ENCODE data around the gene TMEM209.
"Not testable (repeated sequence)": the region's sequence is repeated elsewhere in the genome, so short reads cannot be mapped to it uniquely, and the experiment has no call there.

TMEM209 gene

DNA sequence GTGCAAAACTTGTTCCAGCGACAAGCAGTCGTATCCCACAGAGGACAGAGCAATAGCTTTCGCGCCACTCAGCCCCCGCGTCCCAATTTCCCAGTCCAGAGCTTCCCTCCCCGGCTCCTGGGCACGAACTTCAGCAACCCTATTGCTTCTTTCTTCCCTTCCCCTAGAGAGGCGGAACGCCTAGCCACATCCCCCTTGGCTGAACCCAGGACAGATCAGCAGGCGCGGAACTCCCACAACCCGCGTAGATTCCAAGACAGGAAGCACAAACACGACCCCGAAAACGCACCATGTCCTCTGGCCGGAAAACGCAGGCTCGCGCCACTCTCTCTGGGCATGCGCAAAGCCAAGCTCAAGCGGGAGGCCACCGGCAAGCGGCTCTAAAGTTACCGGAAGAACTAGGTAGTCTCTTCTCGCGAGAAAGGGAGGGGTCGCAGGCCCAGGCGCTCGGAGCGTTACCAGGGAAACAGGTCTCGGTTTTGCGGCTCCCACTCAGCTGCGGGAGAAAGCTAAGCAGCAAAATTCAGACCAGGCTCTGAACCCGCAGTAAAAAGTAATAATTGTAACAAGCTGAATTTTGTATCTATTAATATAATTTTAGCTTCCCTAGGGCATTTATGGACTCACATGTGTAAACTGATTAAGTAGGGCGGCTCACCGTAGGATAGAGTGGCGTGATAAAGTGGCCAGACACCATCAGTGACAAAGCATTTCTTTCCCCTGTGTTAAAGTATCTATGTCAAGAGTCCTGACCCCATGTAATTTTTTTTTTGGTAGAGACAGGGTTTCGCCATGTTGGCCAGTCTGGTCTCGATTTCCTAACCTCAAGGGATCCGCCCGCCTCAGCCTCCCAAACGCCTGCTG is at the start of gene TMEM209:
Gene TMEM209 (minus strand): TSS at position 323 of the 864 bp plus-strand sequence. CDS start 31 bp downstream, at position 292.
- Histone ChIP-seq H3K27me3 (no peaks in the 10 kb centered on the region), H3K36me3 (peaks cover 20% of the 10 kb centered on the region), H3K4me1 (ENCODE audit: control insufficient read depth in 1 of 2, insufficient read depth in 1 of 2, low read depth in 1 of 2, low read length in 1 of 2) (peaks cover 6% of the 10 kb centered on the region in 2 experiments), H3K27ac (peak within 1 kb of the TSS; percentile 71), H3K9me3 (no peaks in the 10 kb centered on the region), H3K4me3 (ENCODE audit: low read depth in 1 of 2, low read length in 1 of 2) (peak within 1 kb of the TSS; percentile 72 to 73)
- TF ChIP-seq, protein P1, sequence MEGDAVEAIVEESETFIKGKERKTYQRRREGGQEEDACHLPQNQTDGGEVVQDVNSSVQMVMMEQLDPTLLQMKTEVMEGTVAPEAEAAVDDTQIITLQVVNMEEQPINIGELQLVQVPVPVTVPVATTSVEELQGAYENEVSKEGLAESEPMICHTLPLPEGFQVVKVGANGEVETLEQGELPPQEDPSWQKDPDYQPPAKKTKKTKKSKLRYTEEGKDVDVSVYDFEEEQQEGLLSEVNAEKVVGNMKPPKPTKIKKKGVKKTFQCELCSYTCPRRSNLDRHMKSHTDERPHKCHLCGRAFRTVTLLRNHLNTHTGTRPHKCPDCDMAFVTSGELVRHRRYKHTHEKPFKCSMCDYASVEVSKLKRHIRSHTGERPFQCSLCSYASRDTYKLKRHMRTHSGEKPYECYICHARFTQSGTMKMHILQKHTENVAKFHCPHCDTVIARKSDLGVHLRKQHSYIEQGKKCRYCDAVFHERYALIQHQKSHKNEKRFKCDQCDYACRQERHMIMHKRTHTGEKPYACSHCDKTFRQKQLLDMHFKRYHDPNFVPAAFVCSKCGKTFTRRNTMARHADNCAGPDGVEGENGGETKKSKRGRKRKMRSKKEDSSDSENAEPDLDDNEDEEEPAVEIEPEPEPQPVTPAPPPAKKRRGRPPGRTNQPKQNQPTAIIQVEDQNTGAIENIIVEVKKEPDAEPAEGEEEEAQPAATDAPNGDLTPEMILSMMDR (IDR thresholded peaks at IDR 0.05): no peak

DNA sequence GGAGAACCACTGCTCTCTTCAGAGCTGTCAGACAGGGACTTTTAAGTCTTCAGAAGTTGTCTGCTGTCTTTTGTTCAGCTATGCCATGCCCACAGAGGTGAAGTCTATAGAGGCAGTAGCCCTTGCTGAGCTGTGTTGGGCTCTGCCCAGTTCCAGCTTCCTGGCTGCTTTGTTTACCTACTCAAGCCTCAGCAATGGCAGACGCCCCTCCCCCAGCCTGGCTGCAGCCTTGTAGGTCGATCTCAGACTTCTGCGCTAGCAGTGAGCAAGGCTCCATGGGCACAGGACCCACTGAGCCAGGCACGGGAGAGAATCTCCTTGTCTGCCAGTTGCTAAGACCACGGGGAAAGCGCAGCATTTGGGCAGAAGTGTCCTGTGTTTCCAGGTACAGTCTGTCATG is 49.3 kb upstream of the TMEM209 start:
- H3K36me3 ChIP-seq: no peaks in the 10 kb centered on the region
- H3K9me3 ChIP-seq: peaks cover 24% of the 10 kb centered on the region
- TF ChIP-seq, protein P1 (IDR thresholded peaks at IDR 0.05): no peak
- H3K27me3 ChIP-seq: no peaks in the 10 kb centered on the region
- H3K27ac ChIP-seq: no peak overlapping the region
- H3K4me1 ChIP-seq (ENCODE audit: control insufficient read depth in 1 of 2, insufficient read depth in 1 of 2, low read depth in 1 of 2, low read length in 1 of 2): no peaks in the 10 kb centered on the region
- H3K4me3 ChIP-seq (ENCODE audit: low read depth in 1 of 2, low read length in 1 of 2): no peak overlapping the region

GRCh38 chr7:130249626-130250025 is 44.4 kb upstream of the TMEM209 start:
- H3K9me3 ChIP-seq; H3K27me3 ChIP-seq; H3K27ac ChIP-seq; H3K4me3 ChIP-seq (ENCODE audit: low read depth in 1 of 2, low read length in 1 of 2); H3K4me1 ChIP-seq (ENCODE audit: control insufficient read depth in 1 of 2, insufficient read depth in 1 of 2, low read depth in 1 of 2, low read length in 1 of 2); H3K36me3 ChIP-seq: not testable (repeated sequence)

DNA sequence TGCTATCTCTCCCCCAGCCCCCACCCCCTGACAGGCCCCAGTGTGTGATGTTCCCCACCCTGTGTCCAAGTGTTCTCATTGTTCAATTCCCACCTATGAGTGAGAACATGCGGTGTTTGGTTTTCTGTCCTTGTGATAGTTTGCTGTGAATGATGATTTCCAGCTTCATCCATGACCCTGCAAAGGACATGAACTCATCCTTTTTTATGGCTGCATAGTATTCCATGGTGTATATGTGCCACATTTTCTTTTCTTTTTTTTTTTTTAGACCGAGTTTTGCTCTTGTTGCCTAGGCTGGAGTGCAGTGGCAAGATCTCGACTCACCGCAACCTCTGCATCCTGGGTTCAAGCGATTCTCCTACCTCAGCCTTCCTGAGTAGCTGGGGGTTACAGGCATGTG is 43.6 kb upstream of the TMEM209 start:
- not testable (repeated sequence) for H3K4me1 ChIP-seq (ENCODE audit: control insufficient read depth in 1 of 2, insufficient read depth in 1 of 2, low read depth in 1 of 2, low read length in 1 of 2); H3K27ac ChIP-seq

DNA sequence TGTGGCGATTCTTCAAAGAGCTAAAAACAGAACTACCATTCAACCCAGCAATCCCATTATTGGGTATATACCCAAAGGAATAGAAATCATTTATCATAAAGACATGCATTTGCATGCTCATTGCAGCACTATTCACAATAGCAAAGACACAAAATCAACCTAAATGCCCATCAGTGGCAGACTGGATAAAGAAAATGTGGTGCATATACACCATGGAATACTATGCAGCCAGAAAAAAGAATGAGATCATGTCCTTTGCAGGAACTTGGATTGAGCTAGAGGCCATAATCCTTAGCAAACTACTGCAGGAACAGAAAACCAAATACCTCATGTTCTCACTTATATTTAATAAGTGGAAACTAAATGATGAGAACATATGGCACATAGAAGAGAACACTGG is 41.3 kb upstream of the TMEM209 start:
- not testable (repeated sequence) for H3K36me3 ChIP-seq; H3K9me3 ChIP-seq; H3K27ac ChIP-seq; H3K4me1 ChIP-seq (ENCODE audit: control insufficient read depth in 1 of 2, insufficient read depth in 1 of 2, low read depth in 1 of 2, low read length in 1 of 2); H3K27me3 ChIP-seq; H3K4me3 ChIP-seq (ENCODE audit: low read depth in 1 of 2, low read length in 1 of 2)

More for the DNA sequence above, 43.6 kb upstream of the TMEM209 start:
- H3K36me3 ChIP-seq; H3K9me3 ChIP-seq; H3K4me3 ChIP-seq (ENCODE audit: low read depth in 1 of 2, low read length in 1 of 2); H3K27me3 ChIP-seq: not testable (repeated sequence)

DNA sequence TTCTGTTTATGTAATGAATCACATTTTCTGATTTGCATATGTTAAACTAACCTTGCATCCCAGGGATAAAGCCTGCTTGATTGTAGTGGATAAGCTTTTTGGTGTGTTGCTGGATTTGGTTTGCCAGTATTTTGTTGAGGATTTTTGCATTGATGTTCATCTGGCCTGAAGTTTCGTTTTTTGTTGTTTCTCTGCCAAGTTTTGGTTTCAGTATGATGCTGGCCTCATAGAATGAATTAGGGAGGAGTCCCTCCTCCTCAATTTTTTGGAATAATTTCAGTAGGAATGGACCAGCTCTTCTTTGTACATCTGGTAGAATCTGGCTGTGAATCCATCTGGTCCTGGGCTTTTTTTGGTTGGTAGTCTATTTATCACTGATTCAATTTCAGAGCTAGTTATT is 38.3 kb upstream of the TMEM209 start:
- not testable (repeated sequence) for H3K4me3 ChIP-seq (ENCODE audit: low read depth in 1 of 2, low read length in 1 of 2); H3K4me1 ChIP-seq (ENCODE audit: control insufficient read depth in 1 of 2, insufficient read depth in 1 of 2, low read depth in 1 of 2, low read length in 1 of 2); H3K27me3 ChIP-seq; H3K36me3 ChIP-seq; H3K27ac ChIP-seq; H3K9me3 ChIP-seq

- H3K4me3 ChIP-seq (ENCODE audit: low read depth in 1 of 2, low read length in 1 of 2): no peak overlapping the region
- no peaks in the 10 kb centered on the region for H3K4me1 ChIP-seq (ENCODE audit: control insufficient read depth in 1 of 2, insufficient read depth in 1 of 2, low read depth in 1 of 2, low read length in 1 of 2)
- H3K9me3 ChIP-seq: no peaks in the 10 kb centered on the region
- TF ChIP-seq, protein P1 (IDR thresholded peaks at IDR 0.05): no peak
- H3K36me3 ChIP-seq: no peaks in the 10 kb centered on the region
- H3K27ac ChIP-seq: no peak overlapping the region
- no peaks in the 10 kb centered on the region for H3K27me3 ChIP-seq
These were observed 37.2 kb upstream of the TMEM209 start for GRCh38 chr7:130242198-130243014.
